Measurements from ENCODE around the gene KISS1. TPM values are rescaled to one million over a fixed set of nuclear protein-coding genes. Genes with fewer than 3 reads are reported as not detected.

Gene KISS1
- total and polyA plus RNA-seq, 3 donors from 2014 or later: 1.8 to 3.7 (median 3.5) TPM

GRCh38 chr1:204172404-204173029, 23.8 kb downstream of the KISS1 start:
- TF ChIP-seq CTCF (IDR thresholded peaks at IDR 0.05): no peak
- TF ChIP-seq POLR2A (IDR thresholded peaks at IDR 0.05): no peak
- 92 to 95% methylated on average over 2 of the region's 2 CpGs for WGBS, 2 donors
- no peaks in the 10 kb centered on the region for H3K36me3 ChIP-seq (ENCODE audit: low read depth, missing control alignments)
- DNase-seq: no peak
- no peaks in the 10 kb centered on the region for H3K27me3 ChIP-seq
- intact Hi-C loops (cut with DNase I; ENCODE audit: low total_unique reads): no loop called here
- H3K4me3 ChIP-seq: no peak overlapping the region
- H3K27ac ChIP-seq: no peak overlapping the region
- H3K4me1 ChIP-seq: no peaks in the 10 kb centered on the region
- no peaks in the 10 kb centered on the region for H3K9me3 ChIP-seq

- intact Hi-C loops (cut with DNase I; ENCODE audit: low total_unique reads): no loop called here
- no peak overlapping the region for H3K27ac ChIP-seq
- no peak for TF ChIP-seq CTCF (IDR thresholded peaks at IDR 0.05)
- TF ChIP-seq POLR2A (IDR thresholded peaks at IDR 0.05): no peak
- H3K9me3 ChIP-seq: no peaks in the 10 kb centered on the region
- no peaks in the 10 kb centered on the region for H3K27me3 ChIP-seq
- no peaks in the 10 kb centered on the region for H3K36me3 ChIP-seq (ENCODE audit: low read depth, missing control alignments)
- no peak overlapping the region for H3K4me3 ChIP-seq
- no peak for DNase-seq
- no peaks in the 10 kb centered on the region for H3K4me1 ChIP-seq
- WGBS, 2 donors: 62 to 65% methylated on average over 4 of the region's 4 CpGs
Measured at GRCh38 chr1:204171751-204172178, 24.5 kb downstream of the KISS1 start.

- Histone ChIP-seq H3K36me3 (ENCODE audit: low read depth, missing control alignments) (no peaks in the 10 kb centered on the region), H3K27me3 (no peaks in the 10 kb centered on the region), H3K4me1 (no peaks in the 10 kb centered on the region), H3K4me3 (no peak overlapping the region), H3K9me3 (no peaks in the 10 kb centered on the region), H3K27ac (no peak overlapping the region)
- no peak for TF ChIP-seq CTCF (IDR thresholded peaks at IDR 0.05)
- TF ChIP-seq POLR2A (IDR thresholded peaks at IDR 0.05): no peak
- intact Hi-C loops (cut with DNase I; ENCODE audit: low total_unique reads): no loop called here
- 51 to 58% methylated on average over 3 of the region's 3 CpGs for WGBS, 2 donors
- no peak for DNase-seq
Measured at GRCh38 chr1:204170494-204171155, 25.7 kb downstream of the KISS1 start.

- Histone ChIP-seq H3K4me1 (no peaks in the 10 kb centered on the region), H3K36me3 (ENCODE audit: low read depth, missing control alignments) (no peaks in the 10 kb centered on the region), H3K9me3 (no peaks in the 10 kb centered on the region), H3K4me3 (no peak overlapping the region), H3K27ac (no peak overlapping the region), H3K27me3 (no peaks in the 10 kb centered on the region)
- DNase-seq: no peak
- TF ChIP-seq CTCF (IDR thresholded peaks at IDR 0.05) (no peak), POLR2A (IDR thresholded peaks at IDR 0.05) (no peak)
- intact Hi-C loops (cut with DNase I; ENCODE audit: low total_unique reads): no loop called here
- 79 to 94% methylated on average over 4 of the region's 4 CpGs for WGBS, 2 donors
Measured at GRCh38 chr1:204169858-204170257, 26.4 kb downstream of the KISS1 start.

- Histone ChIP-seq H3K4me3 (no peak overlapping the region), H3K27ac (no peak overlapping the region), H3K4me1 (no peaks in the 10 kb centered on the region), H3K36me3 (ENCODE audit: low read depth, missing control alignments) (no peaks in the 10 kb centered on the region), H3K27me3 (no peaks in the 10 kb centered on the region), H3K9me3 (no peaks in the 10 kb centered on the region)
- TF ChIP-seq CTCF (IDR thresholded peaks at IDR 0.05): no peak
- no peak for TF ChIP-seq POLR2A (IDR thresholded peaks at IDR 0.05)
- DNase-seq: no peak
- 75 to 91% methylated on average over 5 of the region's 5 CpGs for WGBS, 2 donors
- intact Hi-C loops (cut with DNase I; ENCODE audit: low total_unique reads): no loop called here
Measured at GRCh38 chr1:204167730-204168129, 28.6 kb downstream of the KISS1 start.
